ENCODE results near the gene ANGPTL8. TPM values are rescaled to one million over a fixed set of nuclear protein-coding genes. Genes with fewer than 3 reads are reported as not detected.

ANGPTL8 gene
- total and polyA plus RNA-seq, 2 of the 4 experiments (the other 2 are of a cell fraction), result not detected

GRCh38 chr19:11291415-11291814 is 52.0 kb downstream of the ANGPTL8 start:
- no peak for TF ChIP-seq RFX5 (IDR thresholded peaks at IDR 0.05; ENCODE audit: low read depth, low read length)
- TF ChIP-seq MXI1 (IDR thresholded peaks at IDR 0.05; ENCODE audit: borderline replicate concordance, low read depth, low read length), result no peak
- H3K56ac ChIP-seq (ENCODE audit: extremely low read depth, insufficient read depth, low read length), result no peak overlapping the region
- H2BK120ac ChIP-seq (ENCODE audit: low read depth, low read length), result no peak overlapping the region
- H2BK5ac ChIP-seq (ENCODE audit: low read depth, low read length, poor library complexity, severe bottlenecking), result no peak overlapping the region
- no peak overlapping the region for H4K91ac ChIP-seq (ENCODE audit: insufficient read depth, low read depth, low read length)
- no TSS peak for BruUV-seq (replicated peaks)
- H4K20me1 ChIP-seq (ENCODE audit: insufficient read depth, low read length), result no peaks in the 10 kb centered on the region
- in situ Hi-C loops (cut with MboI; ENCODE audit: low sequenced_read_pairs) (loop anchor here (10.0 kb wide), 1 partner anchor 183 kb away; no protein-coding TSS in a partner anchor), dilution Hi-C loops (cut with HindIII; ENCODE audit: low sequenced_read_pairs, unreplicated experiment) (no loop called here), intact Hi-C loops (cut with micrococcal nuclease) (loop anchor here (5.0 kb wide), 1 partner anchor 296 kb away; no protein-coding TSS in a partner anchor)
- ATAC-seq (ENCODE audit: low read depth), result no peak
- no peak overlapping the region for H2BK15ac ChIP-seq (ENCODE audit: low read depth, low read length)
- DNase-seq, result no peak
- H3K9me3 ChIP-seq (ENCODE audit: control insufficient read depth, insufficient read depth, low read length), result no peaks in the 10 kb centered on the region
- H3K4me2 ChIP-seq (ENCODE audit: low read depth, low read length), result no peak overlapping the region
- H3K4me3 ChIP-seq (ENCODE audit: insufficient read depth, low read depth, low read length), result no peak overlapping the region
- no peak overlapping the region for H3K27ac ChIP-seq (ENCODE audit: insufficient read depth, low read length)
- CTCF ChIA-PET, result interaction anchor here (2.8 kb wide), 1 partner anchor 90 kb away, joined by 8 read pairs; no protein-coding TSS in a partner anchor
- H3K9ac ChIP-seq (ENCODE audit: low read depth, low read length), result no peak overlapping the region
- H3K27me3 ChIP-seq (ENCODE audit: control insufficient read depth, insufficient read depth, low read length), result no peaks in the 10 kb centered on the region
- no peak overlapping the region for H3K4ac ChIP-seq (ENCODE audit: low read depth, low read length)
- no peaks in the 10 kb centered on the region for H3K79me1 ChIP-seq (ENCODE audit: low read depth in 1 of 2, low read length in 2 of 2)
- no peak overlapping the region for H2AFZ ChIP-seq (replicated peaks; ENCODE audit: low read length, poor library complexity)
- H3K9me1 ChIP-seq (ENCODE audit: insufficient read depth, low read length), result 0 out of 2 replicates have a peak, but pooled peaks cover 3% of the 10 kb centered on the region
- no peak overlapping the region for H2AK9ac ChIP-seq (replicated peaks; ENCODE audit: low read depth, low read length, poor library complexity)
- WGBS, 2 experiments (ENCODE audit: extremely low coverage in 2 of 2, insufficient read length in 1 of 2), result 93% methylated on average over 2 of the region's 7 CpGs; no CpG with 5 or more reads in 1 of the 2 experiments
- no peak overlapping the region for H3K18ac ChIP-seq (ENCODE audit: low read depth, low read length)
- no peak overlapping the region for H2AK5ac ChIP-seq (ENCODE audit: low read depth, low read length)
- H3K23ac ChIP-seq (ENCODE audit: low read depth, low read length), result no peak overlapping the region
- no peaks in the 10 kb centered on the region for H3K36me3 ChIP-seq (ENCODE audit: control insufficient read depth, insufficient read depth, low read length)
- no peak overlapping the region for H2BK20ac ChIP-seq (ENCODE audit: low read depth, low read length)
- no peak overlapping the region for H4K8ac ChIP-seq (ENCODE audit: low read depth in 2 of 2, low read length in 2 of 2)
- no peak overlapping the region for H4K5ac ChIP-seq (ENCODE audit: low read depth, low read length)
- POLR2A ChIA-PET (ENCODE audit: unreplicated experiment), result interaction anchor here (0.6 kb wide), 2 partner anchors 30 to 247 kb away, joined by 3 read pairs; partner anchors contain the start of gene CNN1
- no peak overlapping the region for H3K14ac ChIP-seq (replicated peaks; ENCODE audit: low read depth, low read length)
- 0 out of 2 replicates have a peak, but pooled peaks cover 1% of the 10 kb centered on the region for H3K4me1 ChIP-seq (ENCODE audit: control insufficient read depth, insufficient read depth, low read length)

Other genes with a start within 250 kb of the ANGPTL8 start
- gene LDLR, start 150.2 kb upstream of the ANGPTL8 start, total RNA-seq (2012; rRNA removed), result 40.5 and 45.2 TPM in 2 replicates
- 53.8 and 61.2 TPM in 2 replicates for gene LDLR, start 150.2 kb upstream of the ANGPTL8 start, polyA plus RNA-seq (2012; rRNA removed)
- 68.3 and 97.5 TPM in 2 replicates for gene SPC24, start 83.8 kb upstream of the ANGPTL8 start, total RNA-seq (2012; rRNA removed)
- gene SPC24, start 83.8 kb upstream of the ANGPTL8 start, polyA plus RNA-seq (2012; rRNA removed), result 11.7 and 12.2 TPM in 2 replicates
- gene KANK2, start 42.1 kb upstream of the ANGPTL8 start, total RNA-seq (2012; rRNA removed), result 104 and 126 TPM in 2 replicates
- gene KANK2, start 42.1 kb upstream of the ANGPTL8 start, polyA plus RNA-seq (2012; rRNA removed), result 156 and 176 TPM in 2 replicates
- gene DOCK6, start 22.9 kb downstream of the ANGPTL8 start, total RNA-seq (2012; rRNA removed), result 4.4 and 5.0 TPM in 2 replicates
- 17.7 and 18.4 TPM in 2 replicates for gene DOCK6, start 22.9 kb downstream of the ANGPTL8 start, polyA plus RNA-seq (2012; rRNA removed)
- gene TSPAN16, start 56.5 kb downstream of the ANGPTL8 start, total RNA-seq (2012; rRNA removed), result not detected in 2 replicates
- gene TSPAN16, start 56.5 kb downstream of the ANGPTL8 start, polyA plus RNA-seq (2012; rRNA removed), result not detected in 2 replicates
- gene RAB3D, start 100.0 kb downstream of the ANGPTL8 start, total RNA-seq (2012; rRNA removed), result 4.8 and 5.0 TPM in 2 replicates
- 5.0 and 5.5 TPM in 2 replicates for gene RAB3D, start 100.0 kb downstream of the ANGPTL8 start, polyA plus RNA-seq (2012; rRNA removed)
- gene TMEM205, start 106.6 kb downstream of the ANGPTL8 start, total RNA-seq (2012; rRNA removed), result 87.5 and 136 TPM in 2 replicates
- 107 and 110 TPM in 2 replicates for gene TMEM205, start 106.6 kb downstream of the ANGPTL8 start, polyA plus RNA-seq (2012; rRNA removed)
- gene CCDC159, start 106.9 kb downstream of the ANGPTL8 start, total RNA-seq (2012; rRNA removed), result 4.4 and 4.7 TPM in 2 replicates
- 14.0 and 14.3 TPM in 2 replicates for gene CCDC159, start 106.9 kb downstream of the ANGPTL8 start, polyA plus RNA-seq (2012; rRNA removed)
- 3.9 and 4.4 TPM in 2 replicates for gene PLPPR2, start 115.8 kb downstream of the ANGPTL8 start, total RNA-seq (2012; rRNA removed)
- 45.2 and 50.2 TPM in 2 replicates for gene PLPPR2, start 115.8 kb downstream of the ANGPTL8 start, polyA plus RNA-seq (2012; rRNA removed)
- 0.36 and 0.56 TPM in 2 replicates for gene SWSAP1, start 135.0 kb downstream of the ANGPTL8 start, total RNA-seq (2012; rRNA removed)
- 1.6 and 2.0 TPM in 2 replicates for gene SWSAP1, start 135.0 kb downstream of the ANGPTL8 start, polyA plus RNA-seq (2012; rRNA removed)
- 3.1 and 4.3 TPM in 2 replicates for gene EPOR, start 144.7 kb downstream of the ANGPTL8 start, total RNA-seq (2012; rRNA removed)
- 10.1 and 12.0 TPM in 2 replicates for gene EPOR, start 144.7 kb downstream of the ANGPTL8 start, polyA plus RNA-seq (2012; rRNA removed)
- 0.18 TPM in 1 of 2 replicates, not detected in the other for gene RGL3, start 179.7 kb downstream of the ANGPTL8 start, total RNA-seq (2012; rRNA removed)
- 0.34 and 0.62 TPM in 2 replicates for gene RGL3, start 179.7 kb downstream of the ANGPTL8 start, polyA plus RNA-seq (2012; rRNA removed)
- under 0.01 and 0.28 TPM in 2 replicates for gene ODAD3, start 195.5 kb downstream of the ANGPTL8 start, total RNA-seq (2012; rRNA removed)
- gene ODAD3, start 195.5 kb downstream of the ANGPTL8 start, polyA plus RNA-seq (2012; rRNA removed), result 0.04 and 0.44 TPM in 2 replicates
- gene PRKCSH, start 196.0 kb downstream of the ANGPTL8 start, total RNA-seq (2012; rRNA removed), result 36.0 and 55.8 TPM in 2 replicates
- 252 and 272 TPM in 2 replicates for gene PRKCSH, start 196.0 kb downstream of the ANGPTL8 start, polyA plus RNA-seq (2012; rRNA removed)
- not detected in 2 replicates for gene ELAVL3, start 241.4 kb downstream of the ANGPTL8 start, total RNA-seq (2012; rRNA removed)
- gene ELAVL3, start 241.4 kb downstream of the ANGPTL8 start, polyA plus RNA-seq (2012; rRNA removed), result not detected in 2 replicates

Data from IMR-90 (cell line).